ENCODE data around the gene INO80D.
"Not testable (repeated sequence)": the region's sequence is repeated elsewhere in the genome, so short reads cannot be mapped to it uniquely, and the experiment has no call there.

The INO80D gene, protein sequence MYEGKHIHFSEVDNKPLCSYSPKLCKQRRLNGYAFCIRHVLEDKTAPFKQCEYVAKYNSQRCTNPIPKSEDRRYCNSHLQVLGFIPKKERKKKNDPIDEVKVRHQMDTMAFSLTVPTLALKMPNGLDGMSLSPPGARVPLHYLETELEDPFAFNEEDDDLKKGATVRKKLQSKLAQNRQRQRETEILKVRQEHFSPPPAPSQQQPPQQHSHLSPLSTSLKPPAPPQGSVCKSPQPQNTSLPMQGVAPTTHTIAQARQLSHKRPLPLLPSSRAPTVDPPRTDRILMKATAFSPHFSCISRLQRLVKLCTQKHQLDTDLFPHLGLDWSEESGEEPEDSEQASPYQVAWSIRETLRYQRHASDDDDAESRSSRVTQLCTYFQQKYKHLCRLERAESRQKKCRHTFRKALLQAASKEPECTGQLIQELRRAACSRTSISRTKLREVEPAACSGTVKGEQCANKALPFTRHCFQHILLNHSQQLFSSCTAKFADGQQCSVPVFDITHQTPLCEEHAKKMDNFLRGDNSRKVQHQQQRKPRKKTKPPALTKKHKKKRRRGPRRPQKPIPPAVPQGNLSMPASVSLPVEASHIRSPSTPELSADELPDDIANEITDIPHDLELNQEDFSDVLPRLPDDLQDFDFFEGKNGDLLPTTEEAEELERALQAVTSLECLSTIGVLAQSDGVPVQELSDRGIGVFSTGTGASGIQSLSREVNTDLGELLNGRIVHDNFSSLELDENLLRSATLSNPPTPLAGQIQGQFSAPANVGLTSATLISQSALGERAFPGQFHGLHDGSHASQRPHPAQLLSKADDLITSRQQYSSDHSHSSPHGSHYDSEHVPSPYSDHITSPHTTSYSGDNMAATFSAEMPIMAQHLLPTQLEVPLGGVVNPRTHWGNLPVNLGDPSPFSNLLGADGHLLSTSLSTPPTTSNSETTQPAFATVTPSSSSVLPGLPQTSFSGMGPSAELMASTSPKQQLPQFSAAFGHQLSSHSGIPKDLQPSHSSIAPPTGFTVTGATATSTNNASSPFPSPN

DNA sequence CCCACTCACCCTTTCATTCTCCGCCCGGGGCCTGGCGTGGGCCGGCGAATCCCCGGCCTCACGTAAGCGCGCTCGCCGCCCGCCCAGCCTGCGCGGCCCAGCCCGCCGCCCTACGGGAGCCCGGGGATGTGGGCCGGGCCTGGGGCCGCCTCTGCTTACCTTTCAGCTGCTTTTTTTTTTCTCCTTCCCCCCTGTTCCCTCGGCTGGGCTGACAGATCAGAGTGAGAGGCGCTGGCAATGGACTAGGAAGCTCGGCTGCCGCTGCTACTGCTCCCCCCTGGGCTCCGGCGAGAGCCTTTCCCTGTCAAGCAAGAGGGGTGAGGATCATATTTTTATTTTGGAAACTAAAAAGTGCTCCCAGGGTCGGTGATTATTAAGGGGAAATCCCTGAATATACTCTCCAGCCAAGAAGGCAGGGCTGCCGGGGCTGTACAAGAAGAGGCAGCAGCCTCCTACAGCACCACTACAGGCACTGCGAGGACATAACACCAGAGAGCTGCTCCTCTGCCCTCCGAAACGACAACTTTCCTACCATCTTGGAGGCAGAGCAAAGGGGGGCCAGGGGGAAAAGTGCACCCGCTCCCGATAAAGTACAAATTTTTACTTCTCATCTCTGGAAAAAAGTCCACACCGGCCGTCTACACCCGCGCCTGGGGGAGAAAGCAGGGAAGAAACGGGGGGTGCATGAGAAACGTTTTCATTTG lies at the start of gene INO80D:
TSS of gene INO80D (minus strand) at position 433 of the 704 bp plus-strand sequence. CDS start 23,158 bp downstream, outside the sequence.
- no peak for FAIRE-seq

GRCh38 chr2:206127656-206128055 lies 41.7 kb upstream of the INO80D start:
- no peak for FAIRE-seq

- no peak for FAIRE-seq
These were observed 39.9 kb upstream of the INO80D start for GRCh38 chr2:206125901-206126300.

DNA sequence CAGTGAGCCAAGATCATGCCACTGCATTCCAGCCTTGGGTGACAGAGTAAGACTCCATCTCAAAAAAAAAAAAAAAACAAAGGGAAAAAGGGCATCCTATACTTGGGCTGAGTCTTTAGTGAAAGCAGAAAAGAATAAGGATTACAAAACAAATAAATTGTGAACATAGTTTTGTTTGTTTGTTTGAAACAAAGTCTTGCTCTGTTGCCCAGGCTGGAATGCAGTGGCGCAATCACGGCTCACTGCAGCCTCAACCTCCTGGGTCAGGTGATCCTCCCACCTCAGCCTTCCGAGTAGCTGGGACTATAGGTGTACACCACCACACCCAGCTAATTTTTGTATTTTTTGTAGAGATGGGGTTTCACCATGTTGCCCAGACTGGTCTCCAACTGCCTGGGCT lies 36.6 kb upstream of the INO80D start:
- not testable (repeated sequence) for FAIRE-seq

- no peak for FAIRE-seq
These were observed 30.3 kb upstream of the INO80D start for GRCh38 chr2:206116278-206116677.

DNA sequence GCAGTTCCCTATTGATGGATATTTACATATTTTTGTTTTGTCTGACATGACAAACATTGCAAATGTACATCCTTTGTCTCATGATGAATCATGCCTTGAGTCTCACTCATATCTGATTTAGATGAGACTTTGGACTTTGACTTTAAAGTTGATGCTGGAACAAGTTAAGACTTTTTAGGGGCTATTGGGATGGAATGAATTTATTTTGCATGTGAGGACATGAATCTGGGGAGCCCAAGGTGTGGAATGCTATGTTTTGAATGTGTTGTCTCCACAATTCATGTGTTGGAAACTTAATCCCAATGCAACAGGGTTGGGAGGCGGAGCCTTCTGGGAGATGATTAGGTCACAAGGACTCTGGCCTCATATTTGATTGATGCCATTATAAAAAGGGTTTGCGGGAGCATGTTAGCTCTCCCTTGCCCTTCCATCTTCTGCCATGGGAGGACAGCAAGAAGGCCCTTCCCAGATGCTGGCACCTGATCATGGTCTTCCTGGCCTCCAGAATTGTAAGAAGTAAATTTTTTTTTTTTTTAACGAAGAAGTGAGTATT lies 29.1 kb upstream of the INO80D start:
- FAIRE-seq = no peak

DNA sequence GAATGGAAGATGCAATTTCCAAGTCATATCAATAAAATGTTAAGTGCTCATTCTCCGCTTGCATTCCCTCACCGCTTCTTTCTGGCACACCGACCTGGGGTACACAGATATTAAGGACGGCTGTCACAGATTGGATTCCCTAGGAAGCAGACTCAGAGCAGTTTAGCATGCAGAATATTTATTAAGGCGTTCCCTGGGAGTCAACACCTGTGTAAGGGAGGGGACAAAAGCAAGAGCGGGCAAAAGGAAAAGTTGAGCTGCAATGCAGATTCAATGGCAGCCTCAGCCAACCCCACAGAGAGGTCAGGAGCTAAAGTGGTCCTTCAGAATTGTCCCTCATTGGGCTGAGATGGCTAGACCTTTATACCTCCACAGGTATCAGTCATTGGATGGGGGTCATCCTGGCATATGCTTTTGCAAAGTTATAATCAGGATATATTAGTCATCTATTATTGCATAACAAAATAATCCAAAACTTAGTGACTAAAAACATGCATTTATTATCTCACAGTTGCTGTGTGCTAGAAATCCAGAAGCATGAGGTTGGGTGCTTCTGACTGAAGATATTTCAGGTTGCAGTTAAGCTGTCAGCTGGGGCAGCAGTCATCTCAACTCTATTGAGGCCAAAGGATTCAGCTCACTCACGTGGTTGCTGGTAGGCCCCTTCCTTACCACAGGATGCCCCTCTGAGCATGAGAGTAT lies 27.0 kb upstream of the INO80D start:
- FAIRE-seq = no peak

DNA sequence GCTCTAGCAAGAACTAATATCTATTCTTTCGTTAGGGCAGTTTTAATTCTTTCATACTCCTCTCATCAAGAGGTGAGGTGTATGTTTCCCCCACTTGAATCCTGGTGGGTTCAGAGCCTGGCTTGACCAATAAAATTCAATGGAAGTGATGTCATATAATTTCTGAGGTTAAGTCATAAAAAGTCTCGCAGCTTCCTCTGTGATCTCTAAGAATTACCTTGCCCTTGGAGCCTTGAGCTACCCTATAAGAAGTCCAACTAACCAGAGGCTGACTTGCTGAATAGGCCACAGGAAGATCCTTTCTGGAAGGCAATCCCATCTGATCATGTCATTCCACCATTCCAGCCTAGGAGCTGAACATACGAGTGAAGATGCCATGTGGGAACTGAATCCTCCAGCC lies 26.1 kb upstream of the INO80D start:
- FAIRE-seq = no peak

- FAIRE-seq = no peak
These were observed 22.7 kb upstream of the INO80D start for GRCh38 chr2:206108713-206109112.

DNA sequence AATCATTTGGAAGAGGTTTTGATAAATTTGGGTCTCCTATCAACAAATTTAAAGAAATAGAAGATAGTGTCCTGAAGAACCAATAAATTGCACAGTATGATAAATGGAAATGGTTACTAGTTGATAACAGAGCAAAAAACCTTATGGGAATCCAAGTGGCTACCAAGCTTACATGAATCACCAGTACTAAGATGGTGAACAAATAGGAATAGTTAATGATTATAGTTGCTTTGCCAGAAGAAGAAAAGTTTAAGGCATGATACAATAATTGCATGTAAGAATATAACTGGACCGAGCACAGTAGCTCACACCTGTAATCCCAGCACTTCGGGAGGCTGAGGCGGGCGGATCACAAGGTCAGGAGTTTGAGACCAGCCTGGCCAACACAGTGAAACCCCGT lies 19.6 kb upstream of the INO80D start:
- FAIRE-seq = no peak

GRCh38 chr2:206105038-206105437 lies 19.1 kb upstream of the INO80D start:
- FAIRE-seq = no peak

DNA sequence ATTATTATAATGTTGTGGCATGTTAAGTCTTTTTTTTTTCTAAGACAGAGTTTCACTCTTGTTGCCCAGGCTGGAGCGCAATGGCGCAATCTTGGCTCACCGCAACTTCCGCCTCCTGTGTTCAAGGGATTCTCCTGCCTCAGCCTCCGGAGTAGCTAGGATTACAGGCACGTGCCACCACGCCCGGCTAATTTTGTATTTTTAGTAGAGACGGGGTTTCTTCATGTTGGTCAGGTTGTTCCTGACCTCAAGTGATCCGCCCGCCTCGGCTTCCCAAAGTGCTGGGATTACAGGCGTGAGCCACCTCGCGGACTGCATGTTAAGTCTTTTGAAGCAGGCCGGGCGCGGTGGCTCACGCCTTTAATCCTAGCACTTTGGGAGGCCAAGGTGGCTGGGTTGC lies 12.9 kb upstream of the INO80D start:
- FAIRE-seq = not testable (repeated sequence)

GRCh38 chr2:206098471-206098870 lies 12.5 kb upstream of the INO80D start:
- no peak for FAIRE-seq

DNA sequence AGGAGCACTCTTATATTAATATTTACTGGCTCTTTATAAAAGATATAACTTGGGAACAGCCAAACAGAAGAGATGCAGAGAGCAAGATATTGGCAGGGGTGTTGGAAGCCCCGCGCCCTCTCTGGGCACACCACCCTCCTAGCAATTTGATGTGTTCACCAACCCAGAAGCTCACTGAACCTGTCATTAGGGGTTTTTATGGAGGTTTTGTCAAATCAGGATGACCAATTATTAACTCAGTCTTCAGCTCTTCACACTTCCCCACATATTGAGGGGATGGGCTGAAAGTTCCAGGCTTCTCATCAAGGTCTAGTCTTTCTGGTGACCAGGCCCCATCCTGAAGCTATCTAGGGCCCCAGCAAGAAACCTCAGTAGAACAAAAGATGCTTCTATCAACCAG lies 10.9 kb upstream of the INO80D start:
- no peak for FAIRE-seq

DNA sequence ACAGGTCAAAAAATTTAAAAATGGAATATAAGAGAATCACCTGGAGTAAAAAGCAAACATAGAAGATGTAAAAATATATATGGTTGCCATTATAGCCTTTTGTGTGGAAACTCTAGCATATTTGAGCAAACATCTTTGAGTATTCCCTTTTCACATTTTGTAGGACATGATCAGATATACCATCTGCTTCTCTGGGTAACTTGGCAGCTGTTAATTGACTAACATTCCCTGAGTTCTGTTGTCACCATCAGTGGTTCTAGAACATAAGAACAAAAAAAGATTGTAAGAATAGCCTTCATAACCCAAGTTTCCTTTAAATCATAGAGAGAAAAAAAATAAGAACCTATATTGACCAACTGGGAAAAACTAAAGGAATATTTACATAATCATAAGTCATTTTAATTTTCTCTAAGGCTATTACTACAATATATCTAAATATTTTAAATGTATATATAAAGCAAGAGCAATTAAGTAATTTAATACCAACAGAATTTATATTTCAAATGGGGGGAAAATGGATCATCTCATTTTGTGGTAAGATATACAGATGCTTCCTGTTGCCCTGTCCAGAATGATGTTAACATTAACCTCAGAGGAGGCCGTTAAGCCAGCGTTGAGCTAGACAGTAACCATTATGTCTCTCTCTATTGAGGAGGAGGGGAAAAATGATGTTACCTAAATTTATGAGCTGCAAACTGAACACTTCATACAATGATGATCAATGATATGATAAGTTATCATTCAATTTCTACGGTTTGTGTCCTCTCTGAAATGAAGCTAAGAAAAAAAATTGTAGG lies 9.8 kb upstream of the INO80D start:
- no peak for FAIRE-seq

GRCh38 chr2:206092297-206092696 lies 6.3 kb upstream of the INO80D start:
- no peak for FAIRE-seq

GRCh38 chr2:206088248-206088647 lies 2.3 kb upstream of the INO80D start:
- no peak for FAIRE-seq

GRCh38 chr2:206086716-206087350 lies 859 bp upstream of the INO80D start:
- peak; percentile 11 for FAIRE-seq

DNA sequence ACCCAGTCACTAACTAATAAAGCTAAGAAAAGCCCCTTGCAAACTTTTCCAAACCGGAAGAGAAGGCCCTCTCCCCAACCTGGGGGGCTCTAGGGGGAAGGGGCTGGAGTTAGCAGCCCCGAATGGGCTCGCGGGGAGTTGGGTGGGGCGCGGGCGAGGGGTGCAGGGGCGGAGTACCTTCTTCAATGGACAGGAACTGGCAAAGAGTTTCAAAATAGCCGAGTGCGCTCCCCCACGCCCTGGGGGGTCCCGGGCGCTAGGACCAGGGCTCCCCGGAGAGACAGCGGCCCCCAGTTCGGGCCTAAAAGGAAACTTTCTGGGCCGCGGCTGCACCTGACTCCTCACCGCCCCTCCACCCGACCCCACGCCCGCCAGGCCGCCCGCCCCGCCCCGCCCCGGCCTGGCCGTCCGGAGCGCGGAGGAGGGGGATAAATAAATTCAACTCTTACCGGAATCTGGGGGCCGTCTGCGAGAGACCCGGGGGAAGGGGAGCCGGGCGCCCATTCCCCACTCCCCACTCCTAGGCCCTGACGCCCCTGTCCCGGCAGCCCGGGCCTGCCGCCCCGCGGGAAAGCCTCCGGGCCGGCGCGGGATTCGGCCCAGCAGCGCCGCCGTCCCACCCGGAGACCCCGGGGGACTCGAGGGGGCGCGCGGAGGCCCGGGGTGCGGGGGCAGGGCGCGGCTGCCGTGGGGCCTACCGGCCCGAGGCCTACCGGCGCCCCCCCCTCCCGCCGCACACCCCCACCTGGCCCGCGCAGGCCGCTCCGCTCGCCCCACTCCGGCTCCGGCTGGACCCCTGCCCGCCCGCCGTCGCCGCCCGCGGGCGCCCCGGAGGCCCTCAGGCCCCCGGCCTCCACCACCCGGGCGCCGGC lies 868 bp downstream of the INO80D start:
- FAIRE-seq = no peak

DNA sequence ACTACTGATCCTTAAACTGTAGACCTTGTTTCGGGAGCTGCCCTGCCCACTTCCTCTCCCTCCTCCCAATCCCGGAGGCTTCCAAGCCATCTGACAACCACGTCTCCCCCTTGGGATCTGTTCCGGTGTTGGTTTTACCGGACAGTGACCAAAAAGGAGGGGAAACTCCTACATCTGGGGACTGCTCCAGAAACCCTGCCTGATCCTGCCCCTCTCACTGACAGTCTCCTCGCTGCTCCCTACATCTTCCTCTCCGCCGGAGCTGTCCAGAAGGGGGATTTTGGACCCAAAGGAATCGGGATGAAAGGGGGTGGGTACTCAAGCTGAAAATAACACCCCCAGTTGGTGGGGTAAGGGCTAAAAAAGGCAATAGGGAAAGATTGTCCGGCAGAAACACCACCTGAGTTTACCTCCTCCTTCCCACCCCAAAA lies 1.5 kb downstream of the INO80D start:
- peak; percentile 7 for FAIRE-seq
